Liver (tissue), 3 donors: ENCODE results near the gene TMEM108.

Source experiments
- CTCF ChIP-seq: fragments of 150-350 bp; IDR thresholded peaks from 2 replicates; pipeline ENCODE4 v1.5.1; 2017; ENCODE audit warnings: improper control_type of control experiment, low read depth, low read length; ENCODE audit not compliant: missing input control
- GABPA ChIP-seq, 2 donors: IDR thresholded peaks in 1 of 2; conservative IDR thresholded peaks in 1 of 2; 2 replicates each; pipeline ENCODE4 v1.6.1; 2016; ENCODE audit warnings: antibody characterized with exemption in 2 of 2, mild to moderate bottlenecking in 1 of 2, moderate library complexity in 1 of 2
- HNF4A ChIP-seq, 2 donors: conservative IDR thresholded peaks; 2 replicates each; pipeline ENCODE4 v1.6.1; 2016; ENCODE audit warnings: antibody characterized with exemption in 2 of 2, mild to moderate bottlenecking in 2 of 2
- RAD21 ChIP-seq, 2 donors: IDR thresholded peaks; 2 replicates each; pipeline ENCODE4 v1.6.1; 2016; ENCODE audit warnings: antibody characterized with exemption in 2 of 2, mild to moderate bottlenecking in 2 of 2
- REST ChIP-seq: IDR thresholded peaks from 2 replicates; pipeline ENCODE4 v1.6.1; 2016; ENCODE audit warnings: antibody characterized with exemption, mild to moderate bottlenecking
- RXRA ChIP-seq, 2 donors: IDR thresholded peaks; 2 replicates each; pipeline ENCODE4 v1.6.1; 2017 to 2018; ENCODE audit warnings: antibody characterized with exemption in 2 of 2, mild to moderate bottlenecking in 1 of 2
- TAF1 ChIP-seq: conservative IDR thresholded peaks from 2 replicates; pipeline ENCODE4 v1.6.1; 2016; ENCODE audit warnings: antibody characterized with exemption, mild to moderate bottlenecking
- donor health status: healthy.
- donor health status: healthy.

DNA sequence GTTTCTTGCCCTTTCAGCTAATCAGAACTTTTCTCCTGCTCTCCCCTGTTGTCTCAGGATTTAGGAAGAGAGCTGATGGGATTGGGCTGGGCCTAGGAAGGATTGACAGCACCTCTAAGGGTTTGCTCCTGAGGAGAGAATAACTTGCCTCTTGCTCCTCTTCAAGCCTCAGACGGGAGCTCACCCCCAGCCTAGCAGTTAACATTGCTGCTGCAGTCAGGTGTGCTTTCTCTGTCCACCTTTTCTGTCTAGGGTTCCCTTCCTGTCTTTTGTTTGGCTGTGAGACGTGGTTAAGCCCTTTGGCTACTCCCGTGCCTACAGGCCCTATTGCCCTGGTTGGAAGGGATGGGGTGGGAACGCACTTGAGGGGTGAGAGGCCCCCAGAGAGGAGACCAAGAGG, 20.1 kb downstream of the TMEM108 start:
- TF ChIP-seq RAD21 (IDR thresholded peaks at IDR 0.05) = no peak
- no peak for TF ChIP-seq CTCF
- no peak for TF ChIP-seq RXRA (IDR thresholded peaks at IDR 0.05)
- no peak for TF ChIP-seq TAF1
- no peak for TF ChIP-seq REST
- no peak for TF ChIP-seq HNF4A (conservative IDR thresholded peaks at IDR 0.05)
- no peak for TF ChIP-seq GABPA (IDR thresholded peaks at IDR 0.05 in 1 of 2, conservative IDR thresholded peaks at IDR 0.05 in 1 of 2)
